Tibial nerve (tissue), 4 donors: ENCODE data around the gene TNFRSF18. TPM values are rescaled to one million over a fixed set of nuclear protein-coding genes. Genes with fewer than 3 reads are reported as not detected.
A peak's percentile ranks its signal among the peaks of the same experiment; 100 is the strongest.

Experiments
- DNase-seq, 2 donors: peaks; one replicate each; pipeline ENCODE4 v3.0.0-alpha.2; 2019; ENCODE audit warnings: low spot score in 2 of 2
- H3K27ac ChIP-seq, 4 donors: fragments of 200-600 bp; sonication (generic) in 3 of 4; one replicate each; pipeline ENCODE4 v1.5.1; 2017 to 2019; ENCODE audit warnings: mild to moderate bottlenecking in 1 of 4
- H3K27me3 ChIP-seq, 2 donors: fragments of 200-600 bp; sonication (generic) in 1 of 2; one replicate each; pipeline versions ENCODE4 v1.5.1 to v1.6.0; 2017 to 2019
- H3K36me3 ChIP-seq, 3 donors: fragments of 200-600 bp; sonication (generic); one replicate each; pipeline ENCODE4 v1.5.1; 2018 to 2019
- H3K4me1 ChIP-seq, 4 donors: fragments of 200-600 bp; sonication (generic) in 3 of 4; one replicate each; pipeline ENCODE4 v1.5.1; 2017 to 2019
- H3K4me3 ChIP-seq, 4 donors: fragments of 200-600 bp; sonication (generic) in 3 of 4; one replicate each; pipeline ENCODE4 v1.5.1; 2017 to 2019; ENCODE audit warnings: mild to moderate bottlenecking in 1 of 4, moderate library complexity in 1 of 4
- H3K9me3 ChIP-seq, 4 donors: fragments of 200-600 bp; sonication (generic) in 3 of 4; one replicate each; pipeline ENCODE4 v1.5.1; 2017 to 2019
- EP300 ChIP-seq, 2 donors: sonication (generic); formaldehyde crosslinking; IDR thresholded peaks; one replicate each; pipeline ENCODE4 v1.6.1; 2017; ENCODE audit warnings: antibody characterized with exemption in 2 of 2, mild to moderate bottlenecking in 1 of 2
- POLR2A ChIP-seq, 2 donors: fragments of 450-650 bp; IDR thresholded peaks; one replicate each; pipeline ENCODE4 v1.6.1; 2017; ENCODE audit warnings: antibody characterized with exemption in 2 of 2, mild to moderate bottlenecking in 2 of 2, moderate library complexity in 2 of 2
- WGBS, 2 donors: methylation state at CpG; one replicate each; pipeline ENCODE4 v1.1.5; 2018; 5-methylcytosine and 5-hydroxymethylcytosine counted together
- total RNA-seq, 4 donors: library from RNA; depleted of rRNA; stranded (reverse); fragments of >200 nt; gene quantifications; one replicate each; pipeline ENCODE4 v1.1.0, GENCODE V29; 2016
- TF ChIP-seq, protein P1 (sequence below), 5 experiments: fragments of 200-600 bp in 3 of 5; fragments of 450-650 bp in 2 of 5; sonication (generic) in 3 of 5; IDR thresholded peaks; one replicate each; pipeline ENCODE4 v1.5.1; 2016 to 2019; ENCODE audit warnings: antibody characterized with exemption in 5 of 5, mild to moderate bottlenecking in 3 of 5, moderate library complexity in 2 of 5

Gene TNFRSF18
- total RNA-seq, 4 donors from 2014 or later, result 0.44 TPM; not detected in 3

- Histone ChIP-seq H3K4me3 (no peak overlapping the region), H3K4me1 (peaks cover 0 to 4% (median 0%) of the 10 kb centered on the region in 4 donors), H3K36me3 (no peaks in the 10 kb centered on the region), H3K27me3 (peaks cover 0 to 99% of the 10 kb centered on the region in 2 donors), H3K9me3 (no peaks in the 10 kb centered on the region), H3K27ac (no peak overlapping the region)
- DNase-seq, result no peak
- 65 to 74% methylated on average over 33 to 34 of the region's 37 CpGs for WGBS, 2 donors
- no peak for TF ChIP-seq POLR2A (IDR thresholded peaks at IDR 0.05)
- TF ChIP-seq, protein P1, sequence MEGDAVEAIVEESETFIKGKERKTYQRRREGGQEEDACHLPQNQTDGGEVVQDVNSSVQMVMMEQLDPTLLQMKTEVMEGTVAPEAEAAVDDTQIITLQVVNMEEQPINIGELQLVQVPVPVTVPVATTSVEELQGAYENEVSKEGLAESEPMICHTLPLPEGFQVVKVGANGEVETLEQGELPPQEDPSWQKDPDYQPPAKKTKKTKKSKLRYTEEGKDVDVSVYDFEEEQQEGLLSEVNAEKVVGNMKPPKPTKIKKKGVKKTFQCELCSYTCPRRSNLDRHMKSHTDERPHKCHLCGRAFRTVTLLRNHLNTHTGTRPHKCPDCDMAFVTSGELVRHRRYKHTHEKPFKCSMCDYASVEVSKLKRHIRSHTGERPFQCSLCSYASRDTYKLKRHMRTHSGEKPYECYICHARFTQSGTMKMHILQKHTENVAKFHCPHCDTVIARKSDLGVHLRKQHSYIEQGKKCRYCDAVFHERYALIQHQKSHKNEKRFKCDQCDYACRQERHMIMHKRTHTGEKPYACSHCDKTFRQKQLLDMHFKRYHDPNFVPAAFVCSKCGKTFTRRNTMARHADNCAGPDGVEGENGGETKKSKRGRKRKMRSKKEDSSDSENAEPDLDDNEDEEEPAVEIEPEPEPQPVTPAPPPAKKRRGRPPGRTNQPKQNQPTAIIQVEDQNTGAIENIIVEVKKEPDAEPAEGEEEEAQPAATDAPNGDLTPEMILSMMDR (IDR thresholded peaks at IDR 0.05), result no peak
- TF ChIP-seq EP300 (IDR thresholded peaks at IDR 0.05), result no peak
Measured at GRCh38 chr1:1168451-1169411, 37.7 kb downstream of the TNFRSF18 start.

DNA sequence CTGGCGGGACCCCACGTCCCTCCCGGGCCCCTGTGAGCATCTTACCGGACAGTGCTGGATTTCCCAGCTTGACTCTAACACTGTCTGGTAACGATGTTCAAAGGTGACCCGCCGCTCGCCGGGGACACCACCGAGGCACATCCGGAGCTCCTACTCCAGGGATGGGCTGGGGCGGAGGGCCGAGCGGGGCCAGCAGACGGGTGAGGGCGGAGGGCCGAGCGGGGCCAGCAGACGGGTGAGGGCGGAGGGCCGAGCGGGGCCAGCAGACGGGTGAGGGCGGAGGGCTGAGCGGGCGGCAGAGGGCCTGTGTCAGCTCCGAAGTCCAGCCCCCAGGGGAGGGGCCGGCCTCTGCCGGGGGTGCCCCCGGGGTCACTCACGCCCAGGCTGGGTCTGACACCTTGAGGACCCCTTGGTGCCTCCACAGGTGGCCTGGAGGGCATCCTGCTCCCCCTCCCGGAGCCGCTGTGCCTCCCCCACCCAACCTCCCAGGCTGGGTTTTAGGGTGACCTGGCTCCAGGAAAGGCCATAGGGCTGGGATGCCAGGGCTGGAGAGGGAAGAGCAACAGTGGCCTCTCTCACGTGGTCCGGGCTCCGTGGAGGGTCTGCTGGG, 38.4 kb downstream of the TNFRSF18 start:
- TF ChIP-seq POLR2A (IDR thresholded peaks at IDR 0.05), result no peak
- TF ChIP-seq, protein P1 (IDR thresholded peaks at IDR 0.05), result no peak
- no peak for TF ChIP-seq EP300 (IDR thresholded peaks at IDR 0.05)
- WGBS, 2 donors, result 78 to 81% methylated on average over 8 to 36 of the region's 36 CpGs
- Histone ChIP-seq H3K4me1 (no peaks in the 10 kb centered on the region), H3K27me3 (peaks cover 0 to 99% of the 10 kb centered on the region in 2 donors), H3K36me3 (no peaks in the 10 kb centered on the region), H3K27ac (no peak overlapping the region), H3K9me3 (no peaks in the 10 kb centered on the region), H3K4me3 (no peak overlapping the region)
- no peak for DNase-seq

GRCh38 chr1:1167398-1167821, 39.0 kb downstream of the TNFRSF18 start:
- 76 to 92% methylated on average over 6 to 18 of the region's 20 CpGs for WGBS, 2 donors
- Histone ChIP-seq H3K36me3 (no peaks in the 10 kb centered on the region), H3K9me3 (no peaks in the 10 kb centered on the region), H3K27me3 (peaks cover 0 to 100% of the 10 kb centered on the region in 2 donors), H3K27ac (no peak overlapping the region), H3K4me3 (no peak overlapping the region), H3K4me1 (no peaks in the 10 kb centered on the region)
- no peak for DNase-seq
- TF ChIP-seq, protein P1 (IDR thresholded peaks at IDR 0.05), result no peak
- no peak for TF ChIP-seq POLR2A (IDR thresholded peaks at IDR 0.05)
- no peak for TF ChIP-seq EP300 (IDR thresholded peaks at IDR 0.05)

- no peak for DNase-seq
- H3K9me3 ChIP-seq, result no peaks in the 10 kb centered on the region
- no peak overlapping the region for H3K4me3 ChIP-seq
- TF ChIP-seq, protein P1 (IDR thresholded peaks at IDR 0.05), result no peak
- TF ChIP-seq POLR2A (IDR thresholded peaks at IDR 0.05), result no peak
- TF ChIP-seq EP300 (IDR thresholded peaks at IDR 0.05), result no peak
- no peaks in the 10 kb centered on the region for H3K36me3 ChIP-seq
- WGBS, 2 donors, result 52 to 59% methylated on average over 20 to 25 of the region's 44 CpGs
- peaks cover 0 to 100% of the 10 kb centered on the region in 2 donors for H3K27me3 ChIP-seq
- H3K4me1 ChIP-seq, result no peaks in the 10 kb centered on the region
- H3K27ac ChIP-seq, result peak overlapping the region in 1 of 4 donors; percentile 50
Measured at GRCh38 chr1:1166642-1167397, 39.6 kb downstream of the TNFRSF18 start.
